ENCODE measurements around the gene SLC5A12.

SLC5A12 gene

DNA sequence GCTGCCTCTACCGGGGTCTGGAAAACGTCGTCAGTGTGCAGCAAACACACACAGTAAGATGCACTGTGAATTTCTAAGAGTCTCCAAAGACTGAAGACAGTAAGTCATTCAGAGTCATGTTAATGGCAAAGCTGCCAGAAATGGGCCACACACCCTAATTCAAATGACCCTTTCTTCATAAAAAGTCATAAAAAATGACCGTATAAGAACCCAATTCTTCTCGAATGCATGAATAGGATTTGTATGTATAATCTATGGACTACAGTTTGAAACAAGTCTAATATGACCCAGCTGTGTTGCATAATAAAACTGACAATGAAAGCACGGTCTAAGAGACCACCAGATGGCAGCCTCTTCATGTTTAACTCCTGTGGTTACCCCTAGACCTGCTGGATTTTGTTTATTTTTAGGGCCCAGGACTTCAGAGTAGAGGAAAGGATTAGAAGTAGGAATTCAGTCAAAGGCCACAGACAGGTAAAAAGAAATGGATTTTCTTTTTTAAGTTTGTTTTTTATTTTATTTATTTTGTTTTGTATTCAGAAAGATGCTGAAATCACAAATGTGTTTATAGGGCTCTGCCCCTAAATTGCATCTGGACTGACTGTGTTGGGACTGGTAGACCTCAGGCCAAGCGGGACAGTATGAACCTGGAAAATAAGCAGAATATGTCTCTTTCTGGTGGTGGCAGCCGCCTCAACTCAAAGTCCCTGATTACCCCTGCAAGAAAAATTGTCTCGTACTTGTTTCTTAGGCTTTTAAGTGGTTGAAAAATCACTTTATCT lies 32.1 kb upstream of the SLC5A12 start:
- Histone ChIP-seq H3K9me3 (replicated peaks in 1 of 11) (no peaks in the 10 kb centered on the region), H3K27me3 (no peaks in the 10 kb centered on the region), H3K36me3 (no peaks in the 10 kb centered on the region), H3K4me1 (no peaks in the 10 kb centered on the region), H3K4me2 (no peak overlapping the region), H3K4me3 (no peak overlapping the region), H3K9ac (no peak overlapping the region), H4K20me1 (no peaks in the 10 kb centered on the region), H3K27ac (no peak overlapping the region)
- TF ChIP-seq Cebpa-rat (IDR thresholded peaks at IDR 0.05), result no peak; a peak in 1 of 22 replicates

- H3K4me1 ChIP-seq, result no peaks in the 10 kb centered on the region
- H3K4me3 ChIP-seq, result no peak overlapping the region
- H3K4me2 ChIP-seq, result no peak overlapping the region
- H3K27ac ChIP-seq, result no peak overlapping the region
- H4K20me1 ChIP-seq, result no peaks in the 10 kb centered on the region
- TF ChIP-seq Cebpa-rat (IDR thresholded peaks at IDR 0.05), result no peak
- H3K9me3 ChIP-seq (replicated peaks in 1 of 11), result no peaks in the 10 kb centered on the region
- H3K36me3 ChIP-seq, result no peaks in the 10 kb centered on the region
- no peaks in the 10 kb centered on the region for H3K27me3 ChIP-seq
- H3K9ac ChIP-seq, result no peak overlapping the region
Observed at GRCh38 chr11:26749927-26750326, 28.1 kb upstream of the SLC5A12 start.

- no peaks in the 10 kb centered on the region for H3K27me3 ChIP-seq
- H3K9me3 ChIP-seq (replicated peaks in 1 of 11), result no peaks in the 10 kb centered on the region
- H3K36me3 ChIP-seq, result no peaks in the 10 kb centered on the region
- no peaks in the 10 kb centered on the region for H4K20me1 ChIP-seq
- H3K9ac ChIP-seq, result no peak overlapping the region
- H3K4me1 ChIP-seq, result no peaks in the 10 kb centered on the region
- H3K27ac ChIP-seq, result no peak overlapping the region
- no peak overlapping the region for H3K4me2 ChIP-seq
- TF ChIP-seq Cebpa-rat (IDR thresholded peaks at IDR 0.05), result no peak
- H3K4me3 ChIP-seq, result no peak overlapping the region
Observed at GRCh38 chr11:26743622-26744021, 21.8 kb upstream of the SLC5A12 start.

GRCh38 chr11:26742966-26743365 lies 21.1 kb upstream of the SLC5A12 start:
- H3K4me2 ChIP-seq, result no peak overlapping the region
- no peak overlapping the region for H3K9ac ChIP-seq
- H4K20me1 ChIP-seq, result no peaks in the 10 kb centered on the region
- H3K27ac ChIP-seq, result no peak overlapping the region
- no peak for TF ChIP-seq Cebpa-rat (IDR thresholded peaks at IDR 0.05)
- H3K4me1 ChIP-seq, result no peaks in the 10 kb centered on the region
- H3K27me3 ChIP-seq, result no peaks in the 10 kb centered on the region
- no peaks in the 10 kb centered on the region for H3K36me3 ChIP-seq
- H3K4me3 ChIP-seq, result no peak overlapping the region
- no peaks in the 10 kb centered on the region for H3K9me3 ChIP-seq (replicated peaks in 1 of 11)

GRCh38 chr11:26741036-26741435 lies 19.2 kb upstream of the SLC5A12 start:
- no peaks in the 10 kb centered on the region for H4K20me1 ChIP-seq
- no peaks in the 10 kb centered on the region for H3K9me3 ChIP-seq (replicated peaks in 1 of 11)
- H3K27ac ChIP-seq, result no peak overlapping the region
- H3K27me3 ChIP-seq, result no peaks in the 10 kb centered on the region
- no peaks in the 10 kb centered on the region for H3K36me3 ChIP-seq
- no peak overlapping the region for H3K9ac ChIP-seq
- no peak for TF ChIP-seq Cebpa-rat (IDR thresholded peaks at IDR 0.05)
- H3K4me1 ChIP-seq, result no peaks in the 10 kb centered on the region
- no peak overlapping the region for H3K4me3 ChIP-seq
- H3K4me2 ChIP-seq, result no peak overlapping the region

DNA sequence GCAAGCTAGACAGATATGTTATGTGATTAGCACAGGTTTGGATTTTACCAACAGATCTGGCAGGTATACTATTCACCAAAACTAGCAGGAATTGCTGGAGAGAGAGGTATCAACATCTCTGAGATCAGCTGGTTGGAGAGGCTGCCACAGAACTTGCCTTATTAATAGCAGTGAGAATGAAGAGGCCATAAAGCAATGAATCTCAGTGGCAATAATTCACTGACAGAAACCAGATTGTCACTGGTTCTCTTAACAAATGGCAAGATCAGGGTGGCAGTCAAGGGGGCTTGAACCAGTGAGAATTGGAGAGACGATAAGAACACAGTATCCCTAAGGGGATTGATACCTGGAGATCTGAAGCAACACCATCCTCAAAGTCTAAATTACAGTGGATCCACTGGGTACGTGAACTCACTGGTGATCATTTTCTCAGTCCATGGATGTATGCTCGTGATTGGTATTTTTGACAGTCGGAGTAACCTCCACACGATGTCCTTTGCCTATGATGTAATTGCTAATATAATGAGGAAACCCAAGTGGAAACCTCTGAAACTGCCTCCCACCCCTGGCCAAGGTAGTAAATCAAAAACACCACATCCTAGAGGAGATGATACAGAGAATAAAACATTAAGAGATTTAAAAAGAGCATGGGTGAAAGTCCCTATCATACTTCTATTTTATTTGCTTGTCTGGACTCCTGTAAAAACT lies 17.7 kb upstream of the SLC5A12 start:
- Histone ChIP-seq H3K27me3 (no peaks in the 10 kb centered on the region), H3K27ac (no peak overlapping the region), H3K4me2 (no peak overlapping the region), H3K9me3 (replicated peaks in 1 of 11) (no peaks in the 10 kb centered on the region), H3K36me3 (no peaks in the 10 kb centered on the region), H3K4me3 (no peak overlapping the region), H3K4me1 (no peaks in the 10 kb centered on the region), H4K20me1 (no peaks in the 10 kb centered on the region), H3K9ac (no peak overlapping the region)
- no peak for TF ChIP-seq Cebpa-rat (IDR thresholded peaks at IDR 0.05)

DNA sequence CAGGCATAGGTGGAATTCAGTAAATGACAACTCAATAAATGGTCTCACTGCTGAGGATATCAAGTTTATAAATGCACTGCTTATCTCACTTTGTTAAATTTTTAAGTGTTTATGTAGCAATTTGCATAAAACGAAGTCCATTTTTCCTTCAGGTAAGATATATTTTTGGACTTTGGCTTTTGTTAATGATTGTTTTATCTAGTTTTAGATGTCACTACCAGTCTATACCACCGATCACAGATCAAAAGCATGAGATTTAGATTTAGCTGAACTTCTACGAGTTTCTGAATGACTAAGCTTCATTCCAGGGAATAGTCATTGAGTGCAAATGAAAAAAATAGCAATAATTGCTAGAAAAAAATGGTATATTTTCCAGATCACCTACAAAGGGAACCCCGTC lies 12.8 kb upstream of the SLC5A12 start:
- Histone ChIP-seq H3K9ac (no peak overlapping the region), H3K4me1 (peaks cover 0 to 6% (median 0%) of the 10 kb centered on the region in 10 experiments; a peak in 2 of 20 replicates), H3K4me2 (no peak overlapping the region), H3K36me3 (no peaks in the 10 kb centered on the region), H3K27ac (no peak overlapping the region), H3K27me3 (no peaks in the 10 kb centered on the region), H3K9me3 (replicated peaks in 1 of 11) (peaks cover 0 to 6% (median 0%) of the 10 kb centered on the region in 11 experiments; a peak in 1 of 22 replicates), H4K20me1 (no peaks in the 10 kb centered on the region), H3K4me3 (no peak overlapping the region)
- no peak for TF ChIP-seq Cebpa-rat (IDR thresholded peaks at IDR 0.05)

DNA sequence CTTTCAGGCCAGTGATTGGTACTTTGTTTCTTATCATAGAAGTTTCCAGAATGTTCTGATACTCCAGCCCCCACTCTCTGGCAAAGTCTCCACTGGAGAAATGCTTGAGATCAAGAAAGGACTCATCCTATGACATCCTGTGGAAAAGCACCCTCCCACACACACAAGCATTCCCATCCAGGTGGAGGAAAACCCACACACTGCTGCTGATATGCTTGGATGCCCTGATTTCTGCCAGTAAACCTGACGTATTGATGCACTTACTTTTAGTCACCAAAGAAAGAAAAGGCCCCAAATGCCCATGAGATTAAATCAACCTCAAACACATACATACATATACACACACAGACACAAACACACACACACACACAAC lies 9.2 kb upstream of the SLC5A12 start:
- Histone ChIP-seq H3K4me1 (peaks cover 0 to 6% (median 0%) of the 10 kb centered on the region in 10 experiments; a peak in 2 of 20 replicates), H3K4me3 (no peak overlapping the region), H3K9ac (no peak overlapping the region), H3K36me3 (no peaks in the 10 kb centered on the region), H3K27ac (no peak overlapping the region), H3K4me2 (no peak overlapping the region; a peak in 1 of 22 replicates), H3K27me3 (no peaks in the 10 kb centered on the region), H3K9me3 (replicated peaks in 1 of 11) (peaks cover 0 to 6% (median 0%) of the 10 kb centered on the region in 11 experiments; a peak in 2 of 22 replicates), H4K20me1 (no peaks in the 10 kb centered on the region)
- TF ChIP-seq Cebpa-rat (IDR thresholded peaks at IDR 0.05), result no peak

- no peak for TF ChIP-seq Cebpa-rat (IDR thresholded peaks at IDR 0.05)
Observed at GRCh38 chr11:26730414-26731083, 8.7 kb upstream of the SLC5A12 start.

More at GRCh38 chr11:26730414-26731083, 8.7 kb upstream of the SLC5A12 start:
- Histone ChIP-seq H3K27ac (no peak overlapping the region), H3K9me3 (replicated peaks in 1 of 11) (peaks cover 0 to 6% (median 0%) of the 10 kb centered on the region in 11 experiments; a peak in 2 of 22 replicates), H4K20me1 (no peaks in the 10 kb centered on the region), H3K4me2 (no peak overlapping the region; a peak in 1 of 22 replicates), H3K27me3 (no peaks in the 10 kb centered on the region), H3K9ac (no peak overlapping the region), H3K36me3 (no peaks in the 10 kb centered on the region), H3K4me3 (no peak overlapping the region), H3K4me1 (peaks cover 0 to 6% (median 0%) of the 10 kb centered on the region in 10 experiments; a peak in 2 of 20 replicates)

All from BLaER1 treated with 17β-estradiol and CSF1 and Interleukin-3, amounts not matched to agents 10 nM and 100 nM (cell line).